Activated naive CD4-positive, alpha-beta T cell treated with Interleukin-2 at 50 U/mL for 16 hours (primary cell): ENCODE measurements around the gene TSHZ2.

Experiments used
- DNase-seq: peaks from one replicate; pipeline ENCODE4 v3.0.0-alpha.2; 2020

TSHZ2 gene

GRCh38 chr20:53260591-53260990 lies 288.4 kb downstream of the TSHZ2 start:
- DNase-seq = no peak

GRCh38 chr20:53262365-53262764 lies 290.2 kb downstream of the TSHZ2 start:
- DNase-seq = no peak

GRCh38 chr20:53263554-53264438 lies 291.6 kb downstream of the TSHZ2 start:
- no peak for DNase-seq

GRCh38 chr20:53264604-53265003 lies 292.4 kb downstream of the TSHZ2 start:
- no peak for DNase-seq

GRCh38 chr20:53265304-53265875 lies 293.2 kb downstream of the TSHZ2 start:
- no peak for DNase-seq

- no peak for DNase-seq
Measured at GRCh38 chr20:53269380-53269779, 297.2 kb downstream of the TSHZ2 start.

GRCh38 chr20:53270792-53271375 lies 298.7 kb downstream of the TSHZ2 start:
- no peak for DNase-seq

- no peak for DNase-seq
Measured at GRCh38 chr20:53274365-53274764, 302.2 kb downstream of the TSHZ2 start.

GRCh38 chr20:53274807-53275206 lies 302.6 kb downstream of the TSHZ2 start:
- DNase-seq = no peak

GRCh38 chr20:53276143-53276542 lies 304.0 kb downstream of the TSHZ2 start:
- DNase-seq = no peak

GRCh38 chr20:53278555-53278954 lies 306.4 kb downstream of the TSHZ2 start:
- DNase-seq = no peak

GRCh38 chr20:53279735-53280134 lies 307.6 kb downstream of the TSHZ2 start:
- DNase-seq = no peak

- DNase-seq = no peak
Measured at GRCh38 chr20:53281557-53282117, 309.5 kb downstream of the TSHZ2 start.

- DNase-seq = no peak
Measured at GRCh38 chr20:53282217-53282955, 310.2 kb downstream of the TSHZ2 start.

GRCh38 chr20:53283011-53283410 lies 310.9 kb downstream of the TSHZ2 start:
- DNase-seq = no peak

- DNase-seq = no peak
Measured at GRCh38 chr20:53283597-53283996, 311.4 kb downstream of the TSHZ2 start.

GRCh38 chr20:53284256-53284655 lies 312.1 kb downstream of the TSHZ2 start:
- no peak for DNase-seq

- DNase-seq = no peak
Measured at GRCh38 chr20:53284696-53285095, 312.5 kb downstream of the TSHZ2 start.

- no peak for DNase-seq
Measured at GRCh38 chr20:53287357-53288042, 315.3 kb downstream of the TSHZ2 start.

GRCh38 chr20:53291548-53291947 lies 319.4 kb downstream of the TSHZ2 start:
- no peak for DNase-seq

- no peak for DNase-seq
Measured at GRCh38 chr20:53292347-53292746, 320.2 kb downstream of the TSHZ2 start.

GRCh38 chr20:53294804-53295203 lies 322.6 kb downstream of the TSHZ2 start:
- no peak for DNase-seq
